Activated CD8-positive, alpha-beta memory T cell treated with anti-CD3 and anti-CD28 coated beads, Interleukin-2, amount 50 U/mL, for 24 hours (primary cell): ENCODE results near the gene NUP42.
"Not testable (repeated sequence)": the region's sequence is repeated elsewhere in the genome, so short reads cannot be mapped to it uniquely, and the experiment has no call there.

Experiments
- DNase-seq: peaks from one replicate; pipeline ENCODE4 v3.0.0-alpha.2; 2020; ENCODE audit errors: extremely low read depth

Gene NUP42, protein sequence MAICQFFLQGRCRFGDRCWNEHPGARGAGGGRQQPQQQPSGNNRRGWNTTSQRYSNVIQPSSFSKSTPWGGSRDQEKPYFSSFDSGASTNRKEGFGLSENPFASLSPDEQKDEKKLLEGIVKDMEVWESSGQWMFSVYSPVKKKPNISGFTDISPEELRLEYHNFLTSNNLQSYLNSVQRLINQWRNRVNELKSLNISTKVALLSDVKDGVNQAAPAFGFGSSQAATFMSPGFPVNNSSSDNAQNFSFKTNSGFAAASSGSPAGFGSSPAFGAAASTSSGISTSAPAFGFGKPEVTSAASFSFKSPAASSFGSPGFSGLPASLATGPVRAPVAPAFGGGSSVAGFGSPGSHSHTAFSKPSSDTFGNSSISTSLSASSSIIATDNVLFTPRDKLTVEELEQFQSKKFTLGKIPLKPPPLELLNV

DNA sequence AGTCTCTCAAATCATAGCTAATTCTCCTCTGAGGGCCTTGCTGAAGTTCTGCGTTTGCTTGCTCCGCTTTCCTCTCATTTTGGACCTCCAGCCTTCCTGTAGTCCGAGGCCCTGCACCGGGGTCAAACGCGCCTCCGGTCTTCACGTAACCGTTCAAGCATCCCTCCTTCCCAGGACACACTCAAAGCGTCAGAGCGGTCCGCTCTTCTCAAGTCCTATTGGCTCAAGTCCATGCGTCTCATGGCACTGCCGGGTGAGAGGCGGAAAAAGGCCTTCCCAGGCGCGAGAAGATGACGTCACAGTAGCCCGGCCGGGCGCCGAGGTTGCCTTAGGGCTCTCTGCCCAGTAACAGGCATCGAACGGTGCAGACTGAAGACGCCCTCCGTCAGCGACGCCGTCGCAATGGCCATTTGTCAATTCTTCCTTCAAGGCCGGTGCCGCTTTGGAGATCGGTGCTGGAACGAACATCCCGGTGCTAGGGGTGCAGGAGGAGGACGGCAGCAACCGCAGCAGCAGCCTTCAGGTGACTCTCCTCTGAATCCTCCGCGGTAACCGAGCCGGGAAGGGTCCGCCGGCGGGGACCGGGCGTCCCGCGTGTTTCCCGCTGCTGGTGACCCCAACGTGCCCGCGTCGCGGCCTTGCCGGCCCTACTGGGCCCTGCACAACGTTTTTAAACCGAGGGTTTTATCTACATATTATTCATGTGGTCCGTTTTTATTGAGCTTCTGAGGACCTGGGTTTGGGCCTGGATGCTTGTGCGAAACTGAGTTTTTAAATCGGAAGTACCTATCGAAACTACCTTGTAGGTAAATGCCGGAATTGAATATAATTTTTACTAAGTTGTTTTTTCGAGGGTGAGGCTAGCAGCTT lies at the start of gene NUP42:
Gene NUP42 (plus strand): TSS at position 365 of the 870 bp plus-strand sequence. CDS start 38 bp downstream, at position 403.
- DNase-seq = peak; percentile 96

DNA sequence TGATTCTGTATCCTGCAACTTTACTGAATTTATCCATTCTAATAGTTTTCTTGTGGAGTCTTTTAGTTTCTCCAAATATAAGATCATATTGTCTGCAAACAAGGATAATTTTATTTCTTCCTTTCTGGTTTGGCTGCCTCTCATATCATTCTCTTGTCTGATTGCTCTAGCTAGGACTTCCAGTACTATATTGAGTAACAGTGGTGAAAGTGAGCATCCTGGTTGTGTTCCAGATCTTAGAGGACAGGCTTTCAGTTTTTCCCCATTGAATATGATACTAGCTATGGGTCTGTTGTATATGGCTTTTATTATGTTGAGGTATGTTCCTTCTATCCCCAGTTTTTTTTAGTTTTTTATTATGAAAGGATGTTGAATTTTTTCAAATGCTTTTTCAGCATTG lies 48.1 kb upstream of the NUP42 start:
- DNase-seq = no peak

DNA sequence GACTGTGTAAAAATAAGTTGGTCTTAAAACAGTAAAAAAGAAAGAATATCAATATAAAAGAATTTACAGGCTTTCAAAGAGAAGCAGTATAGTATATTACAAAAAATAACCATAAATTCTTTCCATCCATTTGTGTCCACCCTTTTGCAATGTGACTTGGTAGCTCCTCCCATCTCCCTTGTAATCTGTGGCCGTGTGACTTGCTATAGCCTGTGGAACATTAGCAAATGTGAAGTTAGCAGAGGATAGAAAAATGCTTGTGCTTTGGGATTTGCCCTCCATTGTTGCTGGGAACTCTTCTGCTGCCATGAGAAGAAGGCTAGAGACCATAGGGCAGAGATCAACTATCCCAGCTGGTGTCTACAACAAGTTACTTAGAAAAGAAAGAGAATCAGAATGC lies 46.1 kb upstream of the NUP42 start:
- DNase-seq = no peak

DNA sequence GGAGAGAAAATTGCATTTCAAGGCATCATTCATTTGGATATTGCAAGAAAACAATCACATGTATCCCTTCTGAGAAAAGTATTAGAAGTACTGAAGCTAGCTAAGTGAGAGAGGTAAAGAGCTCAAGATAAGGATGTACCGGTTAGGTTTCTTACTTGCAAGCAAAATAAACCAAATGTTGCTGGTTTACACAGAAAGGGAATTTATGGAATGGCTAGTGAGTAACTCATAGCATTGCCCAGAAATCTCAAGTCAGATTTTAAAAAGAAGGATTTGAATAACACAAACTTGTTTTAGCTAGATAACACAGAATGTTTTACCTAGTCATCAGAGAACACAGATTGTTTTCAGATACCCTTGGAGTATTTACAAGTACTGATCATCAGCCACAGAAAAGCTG lies 45.6 kb upstream of the NUP42 start:
- DNase-seq = no peak

DNA sequence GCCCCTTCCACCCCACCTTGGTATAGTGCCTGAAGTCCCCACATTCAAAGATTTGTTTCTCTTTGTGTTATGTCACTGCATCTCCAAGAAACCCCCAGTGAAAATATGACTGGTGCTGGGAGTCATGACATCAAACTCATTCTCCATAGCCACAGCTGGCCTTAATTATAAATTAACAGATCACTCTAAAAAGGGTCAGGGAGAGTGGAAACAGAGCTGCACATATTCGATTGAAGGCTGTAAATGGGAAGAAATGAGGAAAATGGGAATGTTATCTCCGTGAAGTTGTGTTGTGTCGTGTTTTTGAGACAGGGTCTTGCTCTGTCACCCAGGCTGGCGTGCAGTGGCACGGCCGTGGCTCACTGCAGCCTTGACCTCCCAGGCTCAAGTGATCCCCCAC lies 24.2 kb upstream of the NUP42 start:
- DNase-seq = no peak

DNA sequence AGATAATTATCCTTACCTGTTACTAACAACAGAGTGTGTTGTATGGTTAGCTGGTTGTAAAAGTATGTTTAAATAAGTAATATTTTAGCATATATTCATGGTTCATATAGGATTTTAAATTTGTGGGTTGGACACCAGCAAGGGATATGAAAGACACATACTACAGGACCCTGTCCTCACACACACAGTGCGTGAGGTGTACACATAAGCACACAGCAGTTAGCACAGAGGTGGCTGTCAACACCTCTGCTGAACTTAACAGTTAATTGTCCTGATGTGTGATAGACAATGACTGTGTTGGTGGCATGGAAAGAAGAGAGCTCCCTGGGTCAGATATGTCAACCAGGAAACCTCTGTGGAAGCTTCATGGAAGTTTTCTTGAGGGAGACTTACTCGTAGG lies 23.3 kb upstream of the NUP42 start:
- no peak for DNase-seq

DNA sequence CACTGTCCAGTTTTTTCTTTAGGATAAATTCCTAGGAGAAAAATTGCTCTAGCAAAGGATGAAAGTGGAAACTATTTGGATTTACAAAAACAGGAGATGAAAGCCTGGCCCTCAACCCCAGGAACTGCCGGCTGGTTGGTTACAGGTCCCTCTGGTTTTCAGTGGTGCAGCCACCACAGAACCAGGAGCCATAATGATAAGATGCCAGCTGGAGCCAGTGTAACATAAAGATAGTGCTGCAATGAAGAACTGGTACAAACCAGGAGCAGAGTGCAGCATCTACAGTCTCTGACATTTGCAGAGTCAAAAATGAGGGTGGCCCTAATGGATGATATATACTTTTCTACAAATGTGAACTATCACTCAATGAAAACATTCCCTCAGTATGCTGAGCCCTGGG lies 20.4 kb upstream of the NUP42 start:
- no peak for DNase-seq

GRCh38 chr7:23164846-23165245 lies 17.0 kb upstream of the NUP42 start:
- no peak for DNase-seq

- DNase-seq = no peak
Observed at GRCh38 chr7:23165316-23165715, 16.5 kb upstream of the NUP42 start.

DNA sequence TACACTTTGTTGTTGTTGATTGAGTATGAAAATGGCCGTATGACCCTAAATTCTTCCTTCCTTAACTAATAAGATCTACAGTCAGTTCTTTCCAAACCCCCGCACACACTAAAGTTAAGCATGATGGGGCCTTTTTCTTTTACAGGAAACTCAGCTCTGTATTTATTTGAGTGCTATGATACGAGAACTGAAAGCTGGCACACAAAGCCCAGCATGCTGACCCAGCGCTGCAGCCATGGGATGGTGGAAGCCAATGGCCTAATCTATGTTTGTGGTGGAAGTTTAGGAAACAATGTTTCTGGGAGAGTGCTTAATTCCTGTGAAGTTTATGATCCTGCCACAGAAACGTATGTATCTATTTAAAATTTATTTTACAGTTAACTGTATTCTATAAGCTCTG lies 14.2 kb upstream of the NUP42 start:
- DNase-seq = no peak

- no peak for DNase-seq
Observed at GRCh38 chr7:23168111-23168885, 13.6 kb upstream of the NUP42 start.

- no peak for DNase-seq
Observed at GRCh38 chr7:23175938-23176337, 5.9 kb upstream of the NUP42 start.

DNA sequence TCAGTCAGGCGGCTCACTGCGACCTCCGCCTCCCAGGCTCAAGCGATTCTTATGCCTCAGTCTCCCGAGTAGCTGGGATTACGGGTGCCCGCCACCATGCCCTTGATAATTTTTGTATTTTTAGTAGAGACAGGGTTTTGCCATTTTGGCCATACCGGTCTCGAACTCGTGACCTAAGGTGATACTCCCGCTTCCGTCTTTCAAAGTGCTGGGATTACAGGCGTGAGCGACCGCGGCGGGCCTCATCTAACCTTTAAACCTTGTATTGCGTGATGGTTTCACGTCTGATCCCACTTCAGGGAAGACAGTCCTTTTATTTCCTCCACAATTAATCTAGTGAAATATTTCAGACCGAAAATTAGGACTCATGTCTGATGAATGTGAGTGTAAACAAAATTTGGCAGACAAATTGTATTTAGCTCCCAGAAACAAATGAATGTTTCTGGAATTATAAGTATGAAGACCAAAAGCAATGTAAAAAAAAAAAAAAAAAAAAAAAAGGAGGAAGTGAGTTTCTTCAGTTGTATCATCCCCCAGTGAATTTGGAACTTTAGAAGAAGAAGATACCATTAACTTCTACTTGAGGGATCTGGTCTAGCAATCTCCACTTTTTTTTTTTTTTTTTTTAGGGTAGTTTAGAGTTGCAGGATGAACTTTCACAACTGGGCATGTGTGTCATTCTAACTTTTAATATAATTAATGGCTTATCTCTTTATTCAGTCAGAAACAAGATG lies 1.6 kb downstream of the NUP42 start:
- DNase-seq = no peak

DNA sequence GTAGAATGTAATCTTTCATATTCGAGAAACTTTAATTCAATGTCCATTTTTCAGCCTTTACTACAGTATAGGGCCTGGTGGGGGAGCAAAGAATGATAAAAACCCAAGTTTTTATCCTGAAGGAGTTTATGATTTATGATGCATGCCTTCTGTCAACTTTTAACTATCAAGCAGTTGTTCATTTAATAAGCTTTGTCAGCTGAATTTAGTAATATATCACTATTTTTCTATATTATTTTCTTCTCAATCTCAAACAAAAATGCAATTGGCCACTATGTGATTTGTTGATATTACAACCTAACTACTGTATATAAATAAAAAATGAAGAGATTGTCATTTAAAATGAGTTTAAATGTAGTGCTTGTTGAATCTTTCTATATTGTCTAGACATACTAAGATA lies 2.4 kb downstream of the NUP42 start:
- no peak for DNase-seq

GRCh38 chr7:23184709-23185359 lies 3.0 kb downstream of the NUP42 start:
- no peak for DNase-seq

GRCh38 chr7:23185980-23186379 lies 4.1 kb downstream of the NUP42 start:
- no peak for DNase-seq

DNA sequence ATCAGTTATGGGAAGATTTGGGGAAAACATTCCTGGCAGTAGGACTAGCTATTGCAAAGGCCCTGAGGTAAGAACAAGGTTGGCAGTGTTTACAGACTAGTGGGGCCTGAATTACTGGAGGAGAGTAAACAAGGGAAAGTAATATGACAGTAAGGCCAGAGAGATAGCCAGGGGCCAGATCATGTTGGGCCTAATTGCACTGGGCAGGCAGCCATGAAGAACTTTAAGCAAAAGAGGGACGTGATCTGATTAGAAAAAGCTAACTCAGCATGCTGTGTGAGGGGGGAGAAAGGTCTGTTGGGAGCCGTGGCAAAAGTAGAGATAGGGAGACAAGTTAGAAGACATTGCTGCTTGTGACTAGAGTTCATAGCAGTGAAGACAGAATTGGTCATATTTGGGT lies 9.2 kb downstream of the NUP42 start:
- no peak for DNase-seq

GRCh38 chr7:23193650-23194227 lies 11.9 kb downstream of the NUP42 start:
- not testable (repeated sequence) for DNase-seq

DNA sequence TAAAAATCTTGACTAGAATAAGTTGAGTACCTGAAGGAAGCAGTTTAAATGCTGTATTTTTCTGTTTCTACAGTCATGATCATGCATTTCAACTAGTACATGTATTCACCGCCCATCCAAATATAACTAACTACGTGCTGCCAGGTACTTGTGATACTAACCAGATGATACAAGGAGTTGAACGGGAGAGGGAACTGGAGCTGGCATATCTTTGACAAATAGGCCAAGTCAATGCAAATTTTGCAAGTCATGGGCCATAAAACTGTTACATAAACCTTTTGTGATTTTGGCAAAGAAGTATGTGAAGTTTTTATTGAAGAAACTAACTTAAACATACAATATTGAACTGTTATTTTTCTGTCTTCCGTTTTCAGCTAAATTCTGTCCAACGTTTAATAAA lies 14.5 kb downstream of the NUP42 start:
- DNase-seq = no peak

GRCh38 chr7:23197745-23198144 lies 15.9 kb downstream of the NUP42 start:
- DNase-seq = not testable (repeated sequence)

- no peak for DNase-seq
Observed at GRCh38 chr7:23200331-23200730, 18.5 kb downstream of the NUP42 start.
